SIG-M5 treated with dmso at 0.1 percent for 504 hours (cell line): ENCODE measurements around the gene LETM1.
A peak's percentile ranks its signal among the peaks of the same experiment; 100 is the strongest.

ENCODE experiments used
- DNase-seq: peaks from one replicate; lab custom pipeline; 2025; ENCODE audit not compliant: unreplicated experiment; lab: John Stamatoyannopoulos, UW

Gene LETM1

GRCh38 chr4:1830234-1830633, 25.7 kb downstream of the LETM1 start:
- DNase-seq: no peak

- DNase-seq: no peak
Observed at GRCh38 chr4:1826531-1827350, 29.2 kb downstream of the LETM1 start.

- DNase-seq: no peak
Observed at GRCh38 chr4:1825326-1825725, 30.6 kb downstream of the LETM1 start.

- DNase-seq: no peak
Observed at GRCh38 chr4:1824746-1825145, 31.2 kb downstream of the LETM1 start.

GRCh38 chr4:1823545-1823932, 32.4 kb downstream of the LETM1 start:
- DNase-seq: no peak

GRCh38 chr4:1822568-1823544, 33.1 kb downstream of the LETM1 start:
- DNase-seq: no peak

- no peak for DNase-seq
Observed at GRCh38 chr4:1821679-1822567, 34.0 kb downstream of the LETM1 start.

- DNase-seq: no peak
Observed at GRCh38 chr4:1819816-1820215, 36.1 kb downstream of the LETM1 start.

GRCh38 chr4:1819284-1819683, 36.7 kb downstream of the LETM1 start:
- no peak for DNase-seq

GRCh38 chr4:1815997-1816860, 39.7 kb downstream of the LETM1 start:
- no peak for DNase-seq

- no peak for DNase-seq
Observed at GRCh38 chr4:1815096-1815996, 40.6 kb downstream of the LETM1 start.

- DNase-seq: no peak
Observed at GRCh38 chr4:1814453-1814852, 41.5 kb downstream of the LETM1 start.

- DNase-seq: no peak
Observed at GRCh38 chr4:1813915-1814314, 42.0 kb downstream of the LETM1 start.

GRCh38 chr4:1813231-1813630, 42.7 kb downstream of the LETM1 start:
- DNase-seq: no peak

- no peak for DNase-seq
Observed at GRCh38 chr4:1812720-1813119, 43.2 kb downstream of the LETM1 start.

GRCh38 chr4:1810765-1811164, 45.2 kb downstream of the LETM1 start:
- DNase-seq: no peak

GRCh38 chr4:1809754-1810502, 46.0 kb downstream of the LETM1 start:
- DNase-seq: peak; percentile 33
